22Rv1 (cell line): Measurements from ENCODE around the gene TULP1.
"Not testable (repeated sequence)": the region's sequence is repeated elsewhere in the genome, so short reads cannot be mapped to it uniquely, and the experiment has no call there.

ENCODE experiments used
- H3K27ac ChIP-seq: fragments of 450-650 bp; 2 replicates; pipeline ENCODE4 v1.5.1; 2017
- ZFX ChIP-seq: fragments of 450-650 bp; IDR thresholded peaks from 2 replicates; pipeline ENCODE4 v1.6.1; 2017; ENCODE audit warnings: antibody characterized with exemption, borderline replicate concordance
- TF ChIP-seq, protein P1 (sequence below): fragments of 450-650 bp; IDR thresholded peaks from 2 replicates; pipeline ENCODE4 v1.5.1; 2017; ENCODE audit warnings: mild to moderate bottlenecking

The TULP1 gene

DNA sequence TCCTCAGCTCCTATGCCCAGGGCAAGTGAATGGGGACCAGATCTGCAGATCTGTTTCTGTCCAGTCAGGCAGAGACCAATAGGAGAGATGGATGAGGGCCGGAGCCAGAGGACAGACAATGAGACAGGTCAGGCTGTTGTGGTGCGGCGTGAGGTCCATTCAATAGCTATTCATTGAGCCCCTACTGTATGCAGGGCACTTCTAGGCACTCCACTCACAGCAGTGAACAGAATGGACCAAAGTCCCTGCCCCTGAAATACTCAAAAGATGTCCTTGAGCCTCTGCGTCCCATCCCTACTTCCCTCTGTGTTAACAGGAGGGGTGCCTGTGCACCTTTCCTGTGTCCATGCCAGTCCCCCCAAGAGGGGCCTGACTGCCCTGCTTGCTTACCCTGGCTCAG is 8.5 kb upstream of the TULP1 start:
- TF ChIP-seq, protein P1, sequence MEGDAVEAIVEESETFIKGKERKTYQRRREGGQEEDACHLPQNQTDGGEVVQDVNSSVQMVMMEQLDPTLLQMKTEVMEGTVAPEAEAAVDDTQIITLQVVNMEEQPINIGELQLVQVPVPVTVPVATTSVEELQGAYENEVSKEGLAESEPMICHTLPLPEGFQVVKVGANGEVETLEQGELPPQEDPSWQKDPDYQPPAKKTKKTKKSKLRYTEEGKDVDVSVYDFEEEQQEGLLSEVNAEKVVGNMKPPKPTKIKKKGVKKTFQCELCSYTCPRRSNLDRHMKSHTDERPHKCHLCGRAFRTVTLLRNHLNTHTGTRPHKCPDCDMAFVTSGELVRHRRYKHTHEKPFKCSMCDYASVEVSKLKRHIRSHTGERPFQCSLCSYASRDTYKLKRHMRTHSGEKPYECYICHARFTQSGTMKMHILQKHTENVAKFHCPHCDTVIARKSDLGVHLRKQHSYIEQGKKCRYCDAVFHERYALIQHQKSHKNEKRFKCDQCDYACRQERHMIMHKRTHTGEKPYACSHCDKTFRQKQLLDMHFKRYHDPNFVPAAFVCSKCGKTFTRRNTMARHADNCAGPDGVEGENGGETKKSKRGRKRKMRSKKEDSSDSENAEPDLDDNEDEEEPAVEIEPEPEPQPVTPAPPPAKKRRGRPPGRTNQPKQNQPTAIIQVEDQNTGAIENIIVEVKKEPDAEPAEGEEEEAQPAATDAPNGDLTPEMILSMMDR = no peak
- TF ChIP-seq ZFX = no peak
- H3K27ac ChIP-seq = no peak overlapping the region

DNA sequence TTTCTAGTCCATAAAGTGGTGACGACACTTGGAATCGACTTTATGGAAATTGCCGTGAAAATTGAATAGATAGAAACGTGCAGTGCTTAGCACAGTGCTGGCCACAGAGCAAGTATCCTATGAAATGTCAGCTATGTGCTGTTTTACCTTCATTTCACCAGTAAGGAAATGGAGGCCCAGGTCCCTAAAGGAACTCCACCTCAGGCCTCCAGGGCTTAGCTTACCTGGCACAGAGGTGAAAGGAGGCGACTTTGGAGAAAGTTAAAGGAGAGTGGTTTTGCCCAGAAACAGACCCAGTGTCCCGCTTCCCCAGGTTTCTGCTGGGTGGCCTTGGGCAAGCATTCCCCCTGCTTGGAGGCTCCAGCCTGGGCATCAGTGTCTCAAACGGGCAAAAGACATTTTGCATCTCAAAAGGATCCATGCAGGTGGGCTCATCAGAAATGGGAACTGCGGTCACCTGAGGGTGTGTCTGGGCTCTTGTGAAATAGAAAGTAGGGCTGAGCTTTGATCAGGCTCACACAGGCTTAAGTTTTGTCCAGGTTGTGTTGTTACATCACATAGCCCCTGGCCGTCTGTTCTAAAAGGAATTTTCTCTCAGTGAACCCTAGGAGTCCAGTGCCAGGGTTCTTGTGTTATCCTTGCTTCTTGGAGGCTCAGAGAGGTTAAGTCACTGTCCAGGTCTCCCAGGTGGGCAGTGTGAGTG is 6.8 kb upstream of the TULP1 start:
- TF ChIP-seq, protein P1 = no peak
- TF ChIP-seq ZFX = no peak
- H3K27ac ChIP-seq = no peak overlapping the region

DNA sequence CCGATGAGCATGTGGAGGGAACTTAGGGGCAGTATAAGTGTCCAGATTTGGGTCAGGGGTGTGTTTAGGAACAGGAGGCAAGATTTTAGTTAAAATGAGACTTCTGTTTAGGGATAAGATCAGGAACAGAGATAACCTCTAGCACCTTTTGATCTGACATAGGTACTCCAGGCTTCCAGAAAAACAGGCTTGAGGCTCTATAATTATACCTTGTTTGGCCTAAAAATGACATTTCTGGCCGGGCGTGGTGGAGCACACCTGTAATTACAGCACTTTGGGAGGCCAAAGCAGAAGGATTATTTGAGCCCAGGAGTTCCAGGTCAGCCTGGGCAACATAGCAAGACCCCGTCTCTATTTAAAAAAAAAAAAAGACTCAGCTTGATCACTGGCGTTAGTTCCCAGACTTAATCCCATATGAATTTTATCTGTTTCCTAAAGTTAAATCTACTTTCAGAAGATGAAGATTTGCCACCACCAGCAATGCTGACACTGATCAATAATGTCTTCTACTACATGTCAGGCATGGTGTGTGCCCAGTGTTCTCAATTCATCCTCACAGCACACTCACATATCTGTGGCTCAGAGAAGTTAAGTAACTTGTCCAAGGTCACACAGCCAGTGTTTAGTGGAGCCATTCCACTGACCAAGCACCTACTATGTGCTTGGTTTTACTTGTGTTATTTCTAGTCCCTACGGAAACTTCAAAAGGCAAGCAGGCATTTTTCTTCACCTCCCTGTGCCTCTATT is 6.0 kb upstream of the TULP1 start:
- H3K27ac ChIP-seq = no peak overlapping the region
- no peak for TF ChIP-seq ZFX
- TF ChIP-seq, protein P1 = no peak

DNA sequence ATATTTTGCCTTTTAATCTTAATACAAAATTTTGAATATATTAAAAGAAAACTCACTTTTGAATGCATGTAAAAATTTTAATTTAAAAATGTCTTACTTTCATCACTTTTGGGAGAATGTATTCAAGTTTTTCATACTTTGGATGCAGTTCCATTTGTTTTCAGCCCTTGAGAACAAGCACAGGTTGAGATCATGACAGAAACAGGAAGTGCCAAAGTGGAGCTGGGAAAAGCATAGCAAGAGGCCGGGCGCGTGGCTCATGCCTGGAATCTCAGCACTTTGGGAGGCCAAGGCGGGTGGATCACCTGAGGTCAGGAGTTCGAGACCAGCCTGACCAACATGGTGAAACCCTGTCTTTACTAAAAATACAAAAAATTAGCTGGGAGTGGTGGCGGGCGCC is 5.3 kb upstream of the TULP1 start:
- H3K27ac ChIP-seq = not testable (repeated sequence)

DNA sequence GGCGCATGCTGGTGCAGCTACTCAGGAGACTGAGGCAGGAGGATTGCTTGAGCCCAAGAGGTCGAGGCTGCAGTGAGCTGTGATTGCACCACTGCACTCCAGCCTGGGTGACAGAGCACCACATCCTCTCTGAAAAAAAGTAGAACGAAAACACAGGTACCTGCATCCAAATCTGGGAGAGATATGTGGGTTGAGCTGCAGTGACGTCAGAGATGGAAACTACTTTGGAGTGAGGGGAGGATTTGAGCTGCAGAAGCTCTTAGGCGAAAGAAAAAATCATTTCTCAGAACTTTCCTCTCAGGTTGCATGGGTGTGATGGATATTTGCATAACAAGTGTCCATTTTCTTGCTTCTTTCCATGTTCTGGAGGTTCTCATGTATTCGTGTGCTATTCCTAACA is 4.0 kb upstream of the TULP1 start:
- H3K27ac ChIP-seq = no peak overlapping the region
- TF ChIP-seq, protein P1 = no peak
- no peak for TF ChIP-seq ZFX

DNA sequence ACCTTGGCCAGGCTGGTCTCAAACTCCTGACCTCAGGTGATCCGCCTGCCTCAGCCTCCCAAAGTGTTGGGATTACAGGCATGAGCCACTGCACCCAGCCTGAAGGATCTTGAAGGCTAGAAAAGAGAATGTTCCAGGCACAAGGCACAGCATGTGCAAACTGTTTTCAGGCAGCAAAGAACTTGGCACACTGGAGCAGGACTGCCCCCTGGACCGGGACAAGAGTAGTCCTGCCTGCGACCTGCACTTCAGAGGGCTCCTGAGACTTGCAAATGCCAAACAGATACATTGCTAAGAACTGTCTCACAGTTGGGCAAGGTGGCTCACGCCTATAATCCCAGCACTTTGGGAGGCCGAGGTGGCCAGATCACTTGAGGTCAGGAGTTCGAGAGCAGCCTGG is 3.2 kb upstream of the TULP1 start:
- not testable (repeated sequence) for H3K27ac ChIP-seq

DNA sequence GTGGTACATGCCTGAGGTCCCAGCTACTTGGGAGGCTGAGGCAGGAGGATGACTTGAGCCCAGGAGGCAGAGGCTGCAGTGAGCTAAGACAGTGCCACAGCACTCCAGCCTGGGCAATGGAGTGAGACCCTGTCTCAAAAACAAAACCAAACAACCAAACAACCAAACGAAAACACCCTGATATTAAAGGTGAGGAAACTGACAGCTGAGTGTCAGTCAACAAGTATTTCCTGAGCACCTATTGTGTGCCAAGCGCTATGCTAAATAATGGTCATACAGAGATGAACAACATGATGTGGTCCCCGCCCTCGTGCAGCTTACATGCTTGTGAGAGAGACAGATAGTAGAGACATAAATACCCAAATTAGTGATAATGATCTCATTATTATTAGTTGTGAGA is 1.9 kb upstream of the TULP1 start:
- no peak overlapping the region for H3K27ac ChIP-seq
- no peak for TF ChIP-seq ZFX
- TF ChIP-seq, protein P1 = no peak

- no peak overlapping the region for H3K27ac ChIP-seq
- TF ChIP-seq ZFX = no peak
- TF ChIP-seq, protein P1 = no peak
Measured at GRCh38 chr6:35512006-35512405, 690 bp downstream of the TULP1 start.
